SK-N-SH treated with all-trans-retinoic acid at 6 μM for 48 hours (cell line): ENCODE results near the gene SYNDIG1.
A peak's percentile ranks its signal among the peaks of the same experiment; 100 is the strongest.

Experiments
- ATAC-seq: fragments of 200-7000 bp; cut with Tn5 transposase; 3 replicates; pipeline ENCODE4 v1.9.1; 2020; ENCODE audit warnings: mild to moderate bottlenecking, moderate library complexity
- ARNTL ChIP-seq: fragments of 450-650 bp; formaldehyde crosslinking; IDR thresholded peaks from 2 replicates; pipeline ENCODE4 v1.5.0; 2020; ENCODE audit warnings: low read depth, mild to moderate bottlenecking, moderate library complexity, borderline replicate concordance
- CSDC2 ChIP-seq: fragments of 250-450 bp; sonication (Bioruptor Pico); IDR thresholded peaks from 2 replicates; pipeline ENCODE4 v1.5.0; 2020; ENCODE audit warnings: mild to moderate bottlenecking, moderate library complexity
- ESRRG ChIP-seq: fragments of 250-450 bp; sonication (Bioruptor Pico); IDR thresholded peaks from 2 replicates; pipeline ENCODE4 v1.6.1; 2021; ENCODE audit warnings: mild to moderate bottlenecking
- GLIS3 ChIP-seq: fragments of 250-450 bp; sonication (Bioruptor Pico); IDR thresholded peaks from 2 replicates; pipeline ENCODE4 v1.5.0; 2020; ENCODE audit warnings: mild to moderate bottlenecking, moderate library complexity
- ISL1 ChIP-seq: fragments of 250-450 bp; sonication (Bioruptor Pico); IDR thresholded peaks from 2 replicates; pipeline ENCODE4 v2.1.2; 2022; ENCODE audit warnings: mild to moderate bottlenecking, moderate library complexity
- OSR1 ChIP-seq: fragments of 250-450 bp; sonication (Bioruptor Pico); IDR thresholded peaks from 2 replicates; pipeline ENCODE4 v1.8.0; 2022; ENCODE audit warnings: moderate library complexity, mild to moderate bottlenecking, inconsistent platforms
- PPARA ChIP-seq: fragments of 250-450 bp; sonication (Bioruptor Pico); IDR thresholded peaks from 2 replicates; pipeline ENCODE4 v1.5.0; 2020; ENCODE audit warnings: mild to moderate bottlenecking, borderline replicate concordance
- RARB ChIP-seq: fragments of 250-450 bp; sonication (Bioruptor Pico); IDR thresholded peaks from 2 replicates; pipeline ENCODE4 v1.8.0; 2021; ENCODE audit warnings: mild to moderate bottlenecking, moderate library complexity
- SNAI2 ChIP-seq: fragments of 250-450 bp; sonication (Bioruptor Pico); IDR thresholded peaks from 2 replicates; pipeline ENCODE4 v1.5.0; 2020; ENCODE audit warnings: mild to moderate bottlenecking, moderate library complexity
- TCF4 ChIP-seq: fragments of 250-450 bp; sonication (Bioruptor Pico); IDR thresholded peaks from 2 replicates; pipeline ENCODE4 v1.8.0; 2021; ENCODE audit warnings: mild to moderate bottlenecking, moderate library complexity, borderline replicate concordance
- TOX ChIP-seq: fragments of 250-450 bp; sonication (Bioruptor Pico); IDR thresholded peaks from 2 replicates; pipeline ENCODE4 v1.8.0; 2021; ENCODE audit warnings: mild to moderate bottlenecking, moderate library complexity, borderline replicate concordance
- ZC3H10 ChIP-seq: fragments of 250-450 bp; sonication (Bioruptor Pico); IDR thresholded peaks from 2 replicates; pipeline ENCODE4 v1.5.1; 2021; ENCODE audit warnings: mild to moderate bottlenecking, moderate library complexity
- ZFP3 ChIP-seq: fragments of 250-450 bp; sonication (Bioruptor Pico); IDR thresholded peaks from 2 replicates; pipeline ENCODE4 v1.5.0; 2020; ENCODE audit warnings: mild to moderate bottlenecking, moderate library complexity
- ZNF565 ChIP-seq: fragments of 450-650 bp; formaldehyde crosslinking; conservative IDR thresholded peaks from 2 replicates; pipeline ENCODE4 v1.5.0; 2020; ENCODE audit warnings: low read depth, mild to moderate bottlenecking, moderate library complexity
- ZNF8 ChIP-seq: fragments of 450-650 bp; formaldehyde crosslinking; IDR thresholded peaks from 2 replicates; pipeline ENCODE4 v1.5.0; 2020; ENCODE audit warnings: mild to moderate bottlenecking, moderate library complexity
- TF ChIP-seq, protein P1 (sequence below): fragments of 250-450 bp; sonication (Bioruptor Pico); IDR thresholded peaks from 2 replicates; pipeline ENCODE4 v1.8.0; 2021; ENCODE audit warnings: low read depth, mild to moderate bottlenecking, moderate library complexity, borderline replicate concordance
- TF ChIP-seq, protein P2 (sequence below): fragments of 250-450 bp; sonication (Bioruptor Pico); IDR thresholded peaks from 2 replicates; pipeline ENCODE4 v1.5.1; 2020; ENCODE audit warnings: low read depth, mild to moderate bottlenecking, moderate library complexity
- TF ChIP-seq, protein P3 (sequence below): fragments of 250-450 bp; sonication (Bioruptor Pico); IDR thresholded peaks from 2 replicates; pipeline ENCODE4 v1.8.0; 2020; ENCODE audit warnings: mild to moderate bottlenecking, moderate library complexity, borderline replicate concordance
- TF ChIP-seq, protein P4 (sequence below): fragments of 250-450 bp; sonication (Bioruptor Pico); IDR thresholded peaks from 2 replicates; pipeline ENCODE4 v1.5.1; 2021; ENCODE audit warnings: mild to moderate bottlenecking, moderate library complexity
- TF ChIP-seq, protein P5 (sequence below): fragments of 250-450 bp; sonication (Bioruptor Pico); IDR thresholded peaks from 2 replicates; pipeline ENCODE4 v1.5.0; 2020; ENCODE audit warnings: mild to moderate bottlenecking, moderate library complexity

The SYNDIG1 gene

DNA sequence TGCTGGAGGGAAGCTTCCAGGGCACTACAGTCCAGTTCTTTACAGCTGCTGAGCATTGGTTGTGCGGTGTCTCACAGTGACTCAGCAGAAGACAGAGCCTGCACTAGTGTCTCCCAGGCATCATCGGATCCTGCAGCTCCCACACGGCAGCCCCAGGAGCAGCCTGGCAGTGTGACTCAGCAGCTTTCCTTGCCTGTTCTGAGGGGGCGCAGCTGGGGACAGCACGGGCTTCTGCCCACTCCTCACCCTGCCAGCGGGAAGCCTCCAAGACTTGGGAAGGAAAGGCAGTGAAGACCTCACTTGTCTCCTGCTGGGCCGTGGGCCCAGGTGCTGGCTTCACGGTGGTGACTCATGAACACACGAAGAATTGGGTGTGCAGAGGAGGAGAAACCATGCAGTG, 165.4 kb downstream of the SYNDIG1 start:
- ATAC-seq = peak; percentile 97

DNA sequence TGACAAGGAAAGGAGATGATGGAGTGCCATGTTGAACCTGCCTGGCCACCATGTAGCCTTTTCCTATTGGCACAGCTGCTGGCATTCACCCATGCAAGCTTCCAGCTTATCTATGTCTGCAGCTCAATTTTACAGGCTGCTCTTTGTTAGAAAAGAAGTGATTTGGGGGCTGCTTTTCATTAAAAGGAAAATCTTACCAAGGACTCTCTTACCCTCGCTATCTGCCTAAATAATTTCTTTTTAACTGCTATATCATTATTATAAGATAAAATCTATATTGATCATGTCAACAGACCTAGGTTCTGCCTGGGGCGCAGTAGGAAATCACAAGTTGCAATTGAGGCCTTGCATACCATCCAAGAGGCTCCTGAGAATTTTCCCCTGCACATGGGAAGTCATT, 167.2 kb downstream of the SYNDIG1 start:
- ATAC-seq = no peak

More for the DNA sequence above, 165.4 kb downstream of the SYNDIG1 start:
- TF ChIP-seq, protein P1, sequence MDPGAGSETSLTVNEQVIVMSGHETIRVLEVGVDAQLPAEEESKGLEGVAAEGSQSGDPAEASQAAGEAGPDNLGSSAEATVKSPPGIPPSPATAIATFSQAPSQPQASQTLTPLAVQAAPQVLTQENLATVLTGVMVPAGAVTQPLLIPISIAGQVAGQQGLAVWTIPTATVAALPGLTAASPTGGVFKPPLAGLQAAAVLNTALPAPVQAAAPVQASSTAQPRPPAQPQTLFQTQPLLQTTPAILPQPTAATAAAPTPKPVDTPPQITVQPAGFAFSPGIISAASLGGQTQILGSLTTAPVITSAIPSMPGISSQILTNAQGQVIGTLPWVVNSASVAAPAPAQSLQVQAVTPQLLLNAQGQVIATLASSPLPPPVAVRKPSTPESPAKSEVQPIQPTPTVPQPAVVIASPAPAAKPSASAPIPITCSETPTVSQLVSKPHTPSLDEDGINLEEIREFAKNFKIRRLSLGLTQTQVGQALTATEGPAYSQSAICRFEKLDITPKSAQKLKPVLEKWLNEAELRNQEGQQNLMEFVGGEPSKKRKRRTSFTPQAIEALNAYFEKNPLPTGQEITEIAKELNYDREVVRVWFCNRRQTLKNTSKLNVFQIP (CRISPR knock-in tag) = no peak
- TF ChIP-seq RARB (no peak), ZNF8 (CRISPR knock-in tag) (no peak)
- TF ChIP-seq, all 23 proteins: peak for 0

DNA sequence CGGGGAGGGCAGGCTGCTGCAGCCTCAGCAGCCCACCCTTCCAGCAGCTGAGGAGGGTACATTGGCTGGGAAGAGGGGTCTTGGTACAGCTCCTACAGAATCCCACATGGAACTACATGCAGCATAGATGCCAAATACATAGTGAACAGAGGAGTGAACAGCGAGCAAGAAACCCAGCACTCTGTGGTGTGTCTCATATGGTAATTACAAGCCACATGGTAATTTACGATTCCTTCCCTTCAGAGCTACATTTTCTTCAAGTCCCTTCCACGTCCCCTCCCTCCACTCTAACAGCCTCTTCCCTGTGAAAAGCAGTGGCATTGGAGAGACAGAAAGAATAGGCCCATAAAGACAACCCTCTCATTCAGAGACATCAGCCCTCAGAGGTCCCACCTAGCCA, 167.7 kb downstream of the SYNDIG1 start:
- TF ChIP-seq TOX (no peak), TCF4 (no peak), OSR1 (no peak), PPARA (CRISPR knock-in tag) (no peak)
- TF ChIP-seq, all 23 proteins: peak for 0
- no peak for ATAC-seq

More for the DNA sequence above, 167.2 kb downstream of the SYNDIG1 start:
- TF ChIP-seq, protein P2, sequence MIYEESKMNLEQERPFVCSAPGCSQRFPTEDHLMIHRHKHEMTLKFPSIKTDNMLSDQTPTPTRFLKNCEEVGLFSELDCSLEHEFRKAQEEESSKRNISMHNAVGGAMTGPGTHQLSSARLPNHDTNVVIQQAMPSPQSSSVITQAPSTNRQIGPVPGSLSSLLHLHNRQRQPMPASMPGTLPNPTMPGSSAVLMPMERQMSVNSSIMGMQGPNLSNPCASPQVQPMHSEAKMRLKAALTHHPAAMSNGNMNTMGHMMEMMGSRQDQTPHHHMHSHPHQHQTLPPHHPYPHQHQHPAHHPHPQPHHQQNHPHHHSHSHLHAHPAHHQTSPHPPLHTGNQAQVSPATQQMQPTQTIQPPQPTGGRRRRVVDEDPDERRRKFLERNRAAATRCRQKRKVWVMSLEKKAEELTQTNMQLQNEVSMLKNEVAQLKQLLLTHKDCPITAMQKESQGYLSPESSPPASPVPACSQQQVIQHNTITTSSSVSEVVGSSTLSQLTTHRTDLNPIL = no peak
- TF ChIP-seq SNAI2 = no peak
- peak; percentile 61; the same call in 1 of the 2 replicates for TF ChIP-seq TCF4

DNA sequence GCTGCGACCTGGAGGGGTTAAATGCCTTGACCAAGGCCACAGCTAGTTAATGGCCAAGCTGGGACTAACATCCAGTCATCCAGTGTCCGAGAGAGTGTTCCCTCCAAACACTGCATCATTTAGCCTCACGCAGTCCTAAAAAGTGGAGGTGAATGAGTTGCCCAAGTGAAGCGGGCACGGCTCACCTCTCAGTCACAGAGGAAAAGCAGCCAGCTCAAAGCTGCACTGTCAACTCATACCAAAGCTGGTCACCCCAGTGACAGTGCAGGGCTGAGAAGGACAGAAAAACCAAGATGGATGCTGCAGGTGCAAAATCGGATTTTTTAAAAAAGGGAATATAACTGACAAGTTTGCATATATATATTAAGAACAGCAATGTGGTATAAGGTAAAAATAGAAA, 168.5 kb downstream of the SYNDIG1 start:
- TF ChIP-seq ISL1 (CRISPR knock-in tag) = no peak
- no peak for TF ChIP-seq PPARA (CRISPR knock-in tag)
- TF ChIP-seq ZNF565 (CRISPR knock-in tag) = no peak
- TF ChIP-seq, protein P3, sequence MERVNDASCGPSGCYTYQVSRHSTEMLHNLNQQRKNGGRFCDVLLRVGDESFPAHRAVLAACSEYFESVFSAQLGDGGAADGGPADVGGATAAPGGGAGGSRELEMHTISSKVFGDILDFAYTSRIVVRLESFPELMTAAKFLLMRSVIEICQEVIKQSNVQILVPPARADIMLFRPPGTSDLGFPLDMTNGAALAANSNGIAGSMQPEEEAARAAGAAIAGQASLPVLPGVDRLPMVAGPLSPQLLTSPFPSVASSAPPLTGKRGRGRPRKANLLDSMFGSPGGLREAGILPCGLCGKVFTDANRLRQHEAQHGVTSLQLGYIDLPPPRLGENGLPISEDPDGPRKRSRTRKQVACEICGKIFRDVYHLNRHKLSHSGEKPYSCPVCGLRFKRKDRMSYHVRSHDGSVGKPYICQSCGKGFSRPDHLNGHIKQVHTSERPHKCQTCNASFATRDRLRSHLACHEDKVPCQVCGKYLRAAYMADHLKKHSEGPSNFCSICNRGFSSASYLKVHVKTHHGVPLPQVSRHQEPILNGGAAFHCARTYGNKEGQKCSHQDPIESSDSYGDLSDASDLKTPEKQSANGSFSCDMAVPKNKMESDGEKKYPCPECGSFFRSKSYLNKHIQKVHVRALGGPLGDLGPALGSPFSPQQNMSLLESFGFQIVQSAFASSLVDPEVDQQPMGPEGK = no peak
- TF ChIP-seq ESRRG (CRISPR knock-in tag) = no peak
- no peak for TF ChIP-seq GLIS3 (CRISPR knock-in tag)
- TF ChIP-seq CSDC2 (CRISPR knock-in tag) = no peak
- TF ChIP-seq, protein P1 (CRISPR knock-in tag) = no peak
- no peak for TF ChIP-seq TOX
- no peak for TF ChIP-seq ZC3H10 (CRISPR knock-in tag)
- TF ChIP-seq ZFP3 = no peak
- TF ChIP-seq RARB = no peak
- TF ChIP-seq, protein P4, sequence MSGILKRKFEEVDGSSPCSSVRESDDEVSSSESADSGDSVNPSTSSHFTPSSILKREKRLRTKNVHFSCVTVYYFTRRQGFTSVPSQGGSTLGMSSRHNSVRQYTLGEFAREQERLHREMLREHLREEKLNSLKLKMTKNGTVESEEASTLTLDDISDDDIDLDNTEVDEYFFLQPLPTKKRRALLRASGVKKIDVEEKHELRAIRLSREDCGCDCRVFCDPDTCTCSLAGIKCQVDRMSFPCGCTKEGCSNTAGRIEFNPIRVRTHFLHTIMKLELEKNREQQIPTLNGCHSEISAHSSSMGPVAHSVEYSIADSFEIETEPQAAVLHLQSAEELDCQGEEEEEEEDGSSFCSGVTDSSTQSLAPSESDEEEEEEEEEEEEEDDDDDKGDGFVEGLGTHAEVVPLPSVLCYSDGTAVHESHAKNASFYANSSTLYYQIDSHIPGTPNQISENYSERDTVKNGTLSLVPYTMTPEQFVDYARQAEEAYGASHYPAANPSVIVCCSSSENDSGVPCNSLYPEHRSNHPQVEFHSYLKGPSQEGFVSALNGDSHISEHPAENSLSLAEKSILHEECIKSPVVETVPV = no peak
- no peak for TF ChIP-seq ARNTL (CRISPR knock-in tag)
- TF ChIP-seq ZNF8 (CRISPR knock-in tag) = no peak
- TF ChIP-seq, protein P5, sequence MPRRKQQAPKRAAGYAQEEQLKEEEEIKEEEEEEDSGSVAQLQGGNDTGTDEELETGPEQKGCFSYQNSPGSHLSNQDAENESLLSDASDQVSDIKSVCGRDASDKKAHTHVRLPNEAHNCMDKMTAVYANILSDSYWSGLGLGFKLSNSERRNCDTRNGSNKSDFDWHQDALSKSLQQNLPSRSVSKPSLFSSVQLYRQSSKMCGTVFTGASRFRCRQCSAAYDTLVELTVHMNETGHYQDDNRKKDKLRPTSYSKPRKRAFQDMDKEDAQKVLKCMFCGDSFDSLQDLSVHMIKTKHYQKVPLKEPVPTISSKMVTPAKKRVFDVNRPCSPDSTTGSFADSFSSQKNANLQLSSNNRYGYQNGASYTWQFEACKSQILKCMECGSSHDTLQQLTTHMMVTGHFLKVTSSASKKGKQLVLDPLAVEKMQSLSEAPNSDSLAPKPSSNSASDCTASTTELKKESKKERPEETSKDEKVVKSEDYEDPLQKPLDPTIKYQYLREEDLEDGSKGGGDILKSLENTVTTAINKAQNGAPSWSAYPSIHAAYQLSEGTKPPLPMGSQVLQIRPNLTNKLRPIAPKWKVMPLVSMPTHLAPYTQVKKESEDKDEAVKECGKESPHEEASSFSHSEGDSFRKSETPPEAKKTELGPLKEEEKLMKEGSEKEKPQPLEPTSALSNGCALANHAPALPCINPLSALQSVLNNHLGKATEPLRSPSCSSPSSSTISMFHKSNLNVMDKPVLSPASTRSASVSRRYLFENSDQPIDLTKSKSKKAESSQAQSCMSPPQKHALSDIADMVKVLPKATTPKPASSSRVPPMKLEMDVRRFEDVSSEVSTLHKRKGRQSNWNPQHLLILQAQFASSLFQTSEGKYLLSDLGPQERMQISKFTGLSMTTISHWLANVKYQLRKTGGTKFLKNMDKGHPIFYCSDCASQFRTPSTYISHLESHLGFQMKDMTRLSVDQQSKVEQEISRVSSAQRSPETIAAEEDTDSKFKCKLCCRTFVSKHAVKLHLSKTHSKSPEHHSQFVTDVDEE (CRISPR knock-in tag) = no peak
- TF ChIP-seq, all 23 proteins: peak for 0
- ATAC-seq = no peak
